Choroid plexus epithelial cell (primary cell): ENCODE results near the gene IQUB.
A peak's percentile ranks its signal among the peaks of the same experiment; 100 is the strongest.

Experiments
- DNase-seq: peaks from one replicate; pipeline ENCODE4 v3.0.0-alpha.2; 2010; ENCODE audit warnings: low read depth
- H3K4me3 ChIP-seq: 2 replicates; pipeline ENCODE4 v1.5.1; 2011; ENCODE audit warnings: low read depth, mild to moderate bottlenecking, control low read depth, low read length, moderate library complexity
- CTCF ChIP-seq: conservative IDR thresholded peaks from 2 replicates; pipeline ENCODE4 v1.5.1; 2011; ENCODE audit warnings: low read depth, mild to moderate bottlenecking, control low read depth, inconsistent platforms, low read length, moderate library complexity

Gene IQUB

GRCh38 chr7:123548406-123548805 lies 14.0 kb upstream of the IQUB start:
- no peak overlapping the region for H3K4me3 ChIP-seq
- TF ChIP-seq CTCF, result no peak
- DNase-seq, result no peak

GRCh38 chr7:123539871-123540270 lies 5.5 kb upstream of the IQUB start:
- DNase-seq, result no peak
- no peak for TF ChIP-seq CTCF
- no peak overlapping the region for H3K4me3 ChIP-seq

- H3K4me3 ChIP-seq, result no peak overlapping the region
- DNase-seq, result no peak
- no peak for TF ChIP-seq CTCF
Observed at GRCh38 chr7:123538897-123539296, 4.5 kb upstream of the IQUB start.

GRCh38 chr7:123538189-123538714 lies 3.9 kb upstream of the IQUB start:
- H3K4me3 ChIP-seq, result no peak overlapping the region
- DNase-seq, result peak; percentile 68
- no peak for TF ChIP-seq CTCF

- no peak overlapping the region for H3K4me3 ChIP-seq
- TF ChIP-seq CTCF, result peak; percentile 51
- peak; percentile 61 for DNase-seq
Observed at GRCh38 chr7:123537026-123537642, 2.7 kb upstream of the IQUB start.

GRCh38 chr7:123535517-123535916 lies 1.1 kb upstream of the IQUB start:
- TF ChIP-seq CTCF, result no peak
- no peak for DNase-seq
- peak overlapping the region; percentile 37 for H3K4me3 ChIP-seq

GRCh38 chr7:123533929-123534382 lies 439 bp downstream of the IQUB start:
- peak overlapping the region; percentile 74 for H3K4me3 ChIP-seq
- DNase-seq, result no peak
- TF ChIP-seq CTCF, result no peak
